ENCODE measurements around the gene MLN. TPM values are rescaled to one million over a fixed set of nuclear protein-coding genes. Genes with fewer than 3 reads are reported as not detected.

The MLN gene
- total and polyA plus RNA-seq, 2 donors (not counting 3 experiments of a cell fraction or from before 2014, with no cell fraction given): not detected

GRCh38 chr6:33785778-33786177 lies 18.0 kb downstream of the MLN start:
- no peaks in the 10 kb centered on the region for H3K9me1 ChIP-seq (replicated peaks; ENCODE audit: control insufficient read depth, extremely low read depth, insufficient read depth, low read length)
- H3K79me2 ChIP-seq (ENCODE audit: control insufficient read depth, insufficient read depth, low read length): peaks cover 41% of the 10 kb centered on the region
- dilution Hi-C loops (cut with MboI; ENCODE audit: extremely low pct_ligation_motif_present, low sequenced_read_pairs): no loop called here
- H3K4me1 ChIP-seq (ENCODE audit: control insufficient read depth, extremely low read depth, insufficient read depth, low read length): peaks cover 62% of the 10 kb centered on the region
- peak; percentile 30 for TF ChIP-seq JUN (IDR thresholded peaks at IDR 0.05; ENCODE audit: borderline replicate concordance, insufficient read depth, insufficient read length, low read depth)
- peak; percentile 38 for TF ChIP-seq POLR2A (IDR thresholded peaks at IDR 0.05; ENCODE audit: low read depth, low read length)
- TF ChIP-seq EZH2 (IDR thresholded peaks at IDR 0.05; ENCODE audit: borderline replicate concordance, low read depth, low read length, severe bottlenecking): no peak
- no peak for TF ChIP-seq GATA2 (IDR thresholded peaks at IDR 0.05; ENCODE audit: insufficient read depth, insufficient read length, low read depth, low read length)
- peak overlapping the region; percentile 40 for H3K9ac ChIP-seq (replicated peaks; ENCODE audit: extremely low read depth, insufficient read depth, low read length)
- no peak overlapping the region for H3K4me3 ChIP-seq (replicated peaks in 1 of 3; ENCODE audit: insufficient read depth in 1 of 3, low read depth in 1 of 3, low read length in 3 of 3)
- DNase-seq (ENCODE audit: low read depth, low spot score) (peak; percentile 77), FAIRE-seq (peak; percentile 59)
- no peaks in the 10 kb centered on the region for H3K27me3 ChIP-seq (ENCODE audit: control insufficient read depth in 2 of 2, insufficient read depth in 2 of 2, low read length in 2 of 2)
- peak overlapping the region; percentile 80 for H3K4me2 ChIP-seq (ENCODE audit: insufficient read depth, low read length)
- intact Hi-C loops (cut with micrococcal nuclease): no loop called here
- ChIA-PET CTCF (interaction anchor here (1.0 to 8.8 kb wide), 4 partner anchors 15 to 239 kb away, joined by 3 to 155 read pairs (median 5); no protein-coding TSS in a partner anchor), POLR2A (interaction anchor here (5.4 kb wide), 1 partner anchor 14 kb away, joined by 22 read pairs; no protein-coding TSS in a partner anchor)
- H3K27ac ChIP-seq (ENCODE audit: insufficient read depth, low read depth, low read length): peak overlapping the region; percentile 94
- no peak overlapping the region for H2AFZ ChIP-seq (ENCODE audit: low read depth, low read length)
- no peaks in the 10 kb centered on the region for H4K20me1 ChIP-seq (replicated peaks; ENCODE audit: control insufficient read depth, extremely low read depth, insufficient read depth, low read length)
- peaks cover 8 to 22% of the 10 kb centered on the region in 2 experiments for H3K36me3 ChIP-seq (ENCODE audit: control insufficient read depth in 2 of 2, extremely low read depth in 1 of 2, insufficient read depth in 2 of 2, low read length in 2 of 2)
- no TSS peak for BruUV-seq (replicated peaks)
- H3K9me3 ChIP-seq (replicated peaks; ENCODE audit: control insufficient read depth, insufficient read depth, low read length): no peaks in the 10 kb centered on the region

GRCh38 chr6:33784787-33785186 lies 19.0 kb downstream of the MLN start:
- intact Hi-C loops (cut with micrococcal nuclease) (loop anchor here (5.0 kb wide), 1 partner anchor 453 kb away; the partner anchor contains the start of gene HMGA1), dilution Hi-C loops (cut with MboI; ENCODE audit: extremely low pct_ligation_motif_present, low sequenced_read_pairs) (no loop called here)
- no peaks in the 10 kb centered on the region for H3K9me3 ChIP-seq (replicated peaks; ENCODE audit: control insufficient read depth, insufficient read depth, low read length)
- H3K4me1 ChIP-seq (ENCODE audit: control insufficient read depth, extremely low read depth, insufficient read depth, low read length): peaks cover 72% of the 10 kb centered on the region
- TF ChIP-seq GATA2 (IDR thresholded peaks at IDR 0.05; ENCODE audit: insufficient read depth, insufficient read length, low read depth, low read length): no peak
- DNase-seq (ENCODE audit: low read depth, low spot score): no peak
- H3K36me3 ChIP-seq (ENCODE audit: control insufficient read depth in 2 of 2, extremely low read depth in 1 of 2, insufficient read depth in 2 of 2, low read length in 2 of 2): peaks cover 9 to 29% of the 10 kb centered on the region in 2 experiments
- BruUV-seq (replicated peaks): no TSS peak
- H3K27me3 ChIP-seq (ENCODE audit: control insufficient read depth in 2 of 2, insufficient read depth in 2 of 2, low read length in 2 of 2): no peaks in the 10 kb centered on the region
- CTCF ChIA-PET: interaction anchor here (0.5 to 8.8 kb wide), 4 partner anchors 11 to 243 kb away, joined by 3 to 155 read pairs (median 4); no protein-coding TSS in a partner anchor
- H3K4me3 ChIP-seq (replicated peaks in 1 of 3; ENCODE audit: insufficient read depth in 1 of 3, low read depth in 1 of 3, low read length in 3 of 3): no peak overlapping the region
- peaks cover 42% of the 10 kb centered on the region for H3K79me2 ChIP-seq (ENCODE audit: control insufficient read depth, insufficient read depth, low read length)
- peak overlapping the region; percentile 40 for H3K9ac ChIP-seq (replicated peaks; ENCODE audit: extremely low read depth, insufficient read depth, low read length)
- no peaks in the 10 kb centered on the region for H3K9me1 ChIP-seq (replicated peaks; ENCODE audit: control insufficient read depth, extremely low read depth, insufficient read depth, low read length)
- H4K20me1 ChIP-seq (replicated peaks; ENCODE audit: control insufficient read depth, extremely low read depth, insufficient read depth, low read length): no peaks in the 10 kb centered on the region
- peak overlapping the region; percentile 40 for H3K4me2 ChIP-seq (ENCODE audit: insufficient read depth, low read length)
- H3K27ac ChIP-seq (ENCODE audit: insufficient read depth, low read depth, low read length): peak overlapping the region; percentile 94
- POLR2A ChIA-PET: interaction anchor here (5.4 kb wide), 1 partner anchor 13 kb away, joined by 22 read pairs; no protein-coding TSS in a partner anchor
- no peak overlapping the region for H2AFZ ChIP-seq (ENCODE audit: low read depth, low read length)
- no peak for FAIRE-seq
